Daoy (cell line): ENCODE data around the gene ITFG1. TPM values are rescaled to one million over a fixed set of nuclear protein-coding genes. Genes with fewer than 3 reads are reported as not detected.
"Not testable (repeated sequence)": the region's sequence is repeated elsewhere in the genome, so short reads cannot be mapped to it uniquely, and the experiment has no call there.

ENCODE experiments used
- DNase-seq: peaks from one replicate; pipeline ENCODE4 v3.0.0-alpha.2; 2015; ENCODE audit warnings: low read depth
- total RNA-seq: library from RNA; depleted of rRNA; stranded (reverse); fragments of >200 nt; shearing (Covaris generic); gene quantifications from 2 replicates; pipeline ENCODE4 v1.2.3, GENCODE V29; 2014

ITFG1 gene
- total RNA-seq, 1 experiment from 2014 or later, result 34.5 TPM

GRCh38 chr16:47324309-47324708 lies 136.6 kb downstream of the ITFG1 start:
- DNase-seq, result not testable (repeated sequence)

- DNase-seq, result no peak
Observed at GRCh38 chr16:47323241-47323640, 137.6 kb downstream of the ITFG1 start.

- no peak for DNase-seq
Observed at GRCh38 chr16:47320546-47321310, 140.1 kb downstream of the ITFG1 start.

GRCh38 chr16:47317465-47318240 lies 143.2 kb downstream of the ITFG1 start:
- DNase-seq, result no peak

GRCh38 chr16:47316442-47317015 lies 144.3 kb downstream of the ITFG1 start:
- no peak for DNase-seq

GRCh38 chr16:47311738-47312505 lies 148.9 kb downstream of the ITFG1 start:
- peak; percentile 18 for DNase-seq

GRCh38 chr16:47310792-47311211 lies 150.1 kb downstream of the ITFG1 start:
- DNase-seq, result no peak

GRCh38 chr16:47309581-47310312 lies 151.1 kb downstream of the ITFG1 start:
- no peak for DNase-seq

- DNase-seq, result no peak
Observed at GRCh38 chr16:47308601-47309000, 152.3 kb downstream of the ITFG1 start.

- DNase-seq, result no peak
Observed at GRCh38 chr16:47304563-47304962, 156.3 kb downstream of the ITFG1 start.

- no peak for DNase-seq
Observed at GRCh38 chr16:47299587-47299986, 161.3 kb downstream of the ITFG1 start.

- no peak for DNase-seq
Observed at GRCh38 chr16:47284999-47285398, 175.9 kb downstream of the ITFG1 start.

- no peak for DNase-seq
Observed at GRCh38 chr16:47278306-47278970, 182.4 kb downstream of the ITFG1 start.

- DNase-seq, result no peak
Observed at GRCh38 chr16:47276522-47276921, 184.3 kb downstream of the ITFG1 start.

- no peak for DNase-seq
Observed at GRCh38 chr16:47262938-47263337, 197.9 kb downstream of the ITFG1 start.

GRCh38 chr16:47260503-47260902 lies 200.4 kb downstream of the ITFG1 start:
- no peak for DNase-seq

- peak; percentile 11 for DNase-seq
Observed at GRCh38 chr16:47258874-47259461, 201.9 kb downstream of the ITFG1 start.

- no peak for DNase-seq
Observed at GRCh38 chr16:47254756-47255155, 206.1 kb downstream of the ITFG1 start.

GRCh38 chr16:47250983-47251382 lies 209.9 kb downstream of the ITFG1 start:
- DNase-seq, result no peak

GRCh38 chr16:47247690-47248089 lies 213.2 kb downstream of the ITFG1 start:
- no peak for DNase-seq
